BLaER1 treated with 17β-estradiol and CSF1 and Interleukin-3, amounts not matched to agents 10 nM and 100 nM (cell line): ENCODE data around the gene AZIN2.

Source experiments
- H3K27ac ChIP-seq, 11 experiments: shearing (Covaris generic); formaldehyde crosslinking; 2 replicates each; pipeline ENCODE4 v1.8.1; 2022
- H3K27me3 ChIP-seq, 11 experiments: shearing (Covaris generic); formaldehyde crosslinking; 2 replicates each; pipeline ENCODE4 v1.8.1; 2022
- H3K36me3 ChIP-seq, 11 experiments: shearing (Covaris generic); formaldehyde crosslinking; 2 replicates each; pipeline ENCODE4 v1.8.1; 2022
- H3K4me1 ChIP-seq, 10 experiments: shearing (Covaris generic); formaldehyde crosslinking; 2 replicates each; pipeline ENCODE4 v1.8.1; 2022
- H3K4me2 ChIP-seq, 11 experiments: shearing (Covaris generic); formaldehyde crosslinking; 2 replicates each; pipeline ENCODE4 v1.8.1; 2022
- H3K4me3 ChIP-seq, 10 experiments: shearing (Covaris generic); formaldehyde crosslinking; 2 replicates each; pipeline ENCODE4 v1.8.1; 2022
- H3K9ac ChIP-seq, 11 experiments: shearing (Covaris generic); formaldehyde crosslinking; 2 replicates each; pipeline ENCODE4 v1.8.1; 2022
- H3K9me3 ChIP-seq, 11 experiments: shearing (Covaris generic); formaldehyde crosslinking; replicated peaks in 1 of 11; 2 replicates each; pipeline ENCODE4 v1.8.1; 2022
- H4K20me1 ChIP-seq, 11 experiments: shearing (Covaris generic); formaldehyde crosslinking; 2 replicates each; pipeline ENCODE4 v1.8.1; 2022
- Cebpa-rat ChIP-seq, 11 experiments: shearing (Covaris generic); IDR thresholded peaks; 2 replicates each; pipeline ENCODE4 v1.8.1; 2022

Gene AZIN2

DNA sequence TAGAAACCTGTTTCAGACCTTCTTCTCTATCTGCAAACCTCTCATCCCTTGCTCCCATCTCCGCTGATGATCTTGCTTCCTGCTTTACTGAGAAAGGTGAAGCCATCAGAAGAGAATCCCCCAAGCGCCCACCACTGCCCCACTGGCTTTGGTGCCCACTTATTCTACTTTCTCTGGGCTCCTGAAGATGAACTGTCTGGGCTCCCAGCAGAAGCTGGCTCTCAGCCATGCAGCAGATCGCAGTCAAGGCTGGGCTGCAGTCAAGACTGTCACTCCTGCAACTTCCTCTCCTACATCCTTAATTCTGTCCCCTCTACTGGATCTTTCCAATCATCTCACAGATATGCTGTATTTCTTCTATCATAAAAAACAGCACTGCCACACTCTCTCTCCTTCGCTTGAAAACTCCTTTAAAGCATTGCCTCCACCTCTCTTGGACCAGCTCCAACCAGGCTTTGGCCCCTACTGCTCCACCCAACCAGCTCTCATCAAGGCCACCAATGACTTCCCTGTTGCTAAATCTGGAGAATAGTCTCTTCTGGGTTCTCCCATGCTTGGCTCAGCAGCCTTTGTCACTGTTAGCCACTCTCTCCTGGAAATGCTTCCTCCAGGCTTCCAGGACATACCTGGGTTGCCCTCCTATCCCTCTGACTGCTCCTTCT lies 75.1 kb downstream of the AZIN2 start:
- Histone ChIP-seq H3K36me3 (peaks cover 8 to 20% (median 15%) of the 10 kb centered on the region in 11 experiments; a peak in 20 of 22 replicates), H3K27ac (peak overlapping the region in 1 of 11 experiments; percentile 49; a peak in 3 of 22 replicates), H3K4me3 (no peak overlapping the region), H3K27me3 (no peaks in the 10 kb centered on the region), H3K4me1 (peaks cover 34 to 56% (median 55%) of the 10 kb centered on the region in 10 experiments), H3K9ac (no peak overlapping the region; a peak in 1 of 22 replicates), H3K4me2 (peak overlapping the region; percentile 43 to 87 (median 57)), H4K20me1 (peaks cover 0 to 13% (median 0%) of the 10 kb centered on the region in 11 experiments; a peak in 3 of 22 replicates), H3K9me3 (no peaks in the 10 kb centered on the region)
- no peak for TF ChIP-seq Cebpa-rat (IDR thresholded peaks at IDR 0.05)

DNA sequence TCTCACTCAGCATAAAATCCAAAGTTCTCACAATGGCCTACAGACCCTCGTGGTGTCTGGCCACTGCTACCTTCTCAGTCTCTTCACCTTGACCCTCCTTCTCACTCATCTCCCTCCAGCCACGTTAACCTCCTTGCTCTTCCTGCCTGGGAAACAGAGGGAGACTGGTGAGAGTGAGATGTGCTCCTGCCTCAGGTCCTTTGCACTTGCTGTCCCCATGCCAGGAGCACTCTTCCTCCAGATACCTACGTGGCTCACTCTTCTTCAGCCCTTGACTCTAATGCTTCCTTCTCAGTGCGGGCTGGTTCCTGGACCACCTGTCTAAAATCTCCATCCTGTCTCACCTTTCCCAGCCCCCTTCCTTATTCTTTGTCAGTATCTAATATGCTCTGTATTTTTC lies 76.2 kb downstream of the AZIN2 start:
- Histone ChIP-seq H4K20me1 (peaks cover 0 to 13% (median 0%) of the 10 kb centered on the region in 11 experiments; a peak in 2 of 22 replicates), H3K4me2 (no peak overlapping the region), H3K36me3 (peaks cover 8 to 21% (median 15%) of the 10 kb centered on the region in 11 experiments; a peak in 20 of 22 replicates), H3K9ac (no peak overlapping the region), H3K27ac (no peak overlapping the region), H3K9me3 (no peaks in the 10 kb centered on the region), H3K4me3 (no peak overlapping the region), H3K4me1 (peaks cover 23 to 45% (median 44%) of the 10 kb centered on the region in 10 experiments), H3K27me3 (no peaks in the 10 kb centered on the region)
- TF ChIP-seq Cebpa-rat (IDR thresholded peaks at IDR 0.05) = no peak

DNA sequence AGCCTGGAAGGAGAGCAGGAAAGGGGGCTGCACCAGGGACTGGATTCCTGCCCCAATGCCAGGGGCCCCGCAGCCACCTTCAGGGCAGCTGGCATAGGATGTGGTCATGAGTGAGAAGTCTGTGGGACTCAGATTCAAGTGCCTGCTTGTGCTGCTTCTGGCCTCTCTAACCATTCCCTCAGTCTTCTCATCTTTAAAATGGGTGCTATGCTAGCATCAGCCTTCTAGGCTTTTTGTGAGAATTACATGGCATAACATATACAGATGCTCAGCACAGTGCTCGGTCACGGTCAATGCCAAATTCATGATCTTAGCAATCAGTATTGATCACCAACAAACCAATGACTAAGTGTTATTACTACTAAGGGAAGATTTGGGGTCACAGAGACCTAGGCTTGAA lies 77.4 kb downstream of the AZIN2 start:
- H3K4me1 ChIP-seq = peaks cover 14 to 33% (median 32%) of the 10 kb centered on the region in 10 experiments
- TF ChIP-seq Cebpa-rat (IDR thresholded peaks at IDR 0.05) = no peak
- peaks cover 0 to 10% (median 0%) of the 10 kb centered on the region in 11 experiments; a peak in 2 of 22 replicates for H4K20me1 ChIP-seq
- H3K27ac ChIP-seq = no peak overlapping the region
- H3K9ac ChIP-seq = no peak overlapping the region
- peaks cover 8 to 24% (median 15%) of the 10 kb centered on the region in 11 experiments; a peak in 20 of 22 replicates for H3K36me3 ChIP-seq
- no peak overlapping the region for H3K4me2 ChIP-seq
- no peaks in the 10 kb centered on the region for H3K9me3 ChIP-seq
- H3K4me3 ChIP-seq = no peak overlapping the region
- no peaks in the 10 kb centered on the region for H3K27me3 ChIP-seq

DNA sequence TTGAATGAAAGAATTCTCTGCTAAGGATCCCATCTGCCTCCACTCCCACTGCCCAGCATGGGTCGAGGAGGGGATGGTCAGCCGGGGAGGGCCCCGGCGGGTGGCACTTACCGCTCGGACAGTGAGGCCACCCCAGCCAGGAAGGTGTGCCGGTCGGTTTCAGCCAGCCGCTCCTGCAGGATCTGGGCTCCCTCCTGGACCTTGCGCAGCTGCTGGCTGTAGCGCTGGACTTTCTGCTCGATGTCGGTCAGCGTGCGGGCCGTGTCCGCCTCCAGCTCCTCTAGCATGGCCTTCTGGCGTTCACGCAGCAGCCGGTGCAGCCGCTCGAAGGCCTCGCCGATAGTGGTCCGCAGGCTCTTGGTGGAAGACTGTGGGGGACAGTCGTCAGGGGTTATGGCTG lies 78.6 kb downstream of the AZIN2 start:
- no peak overlapping the region for H3K4me3 ChIP-seq
- no peaks in the 10 kb centered on the region for H3K27me3 ChIP-seq
- H4K20me1 ChIP-seq = peaks cover 0 to 8% (median 0%) of the 10 kb centered on the region in 11 experiments; a peak in 2 of 22 replicates
- peaks cover 8 to 34% (median 23%) of the 10 kb centered on the region in 11 experiments; a peak in 20 of 22 replicates for H3K36me3 ChIP-seq
- H3K9me3 ChIP-seq = no peaks in the 10 kb centered on the region
- H3K4me1 ChIP-seq = peaks cover 20 to 31% (median 29%) of the 10 kb centered on the region in 10 experiments
- no peak for TF ChIP-seq Cebpa-rat (IDR thresholded peaks at IDR 0.05)
- H3K27ac ChIP-seq = no peak overlapping the region
- no peak overlapping the region for H3K4me2 ChIP-seq
- H3K9ac ChIP-seq = no peak overlapping the region

DNA sequence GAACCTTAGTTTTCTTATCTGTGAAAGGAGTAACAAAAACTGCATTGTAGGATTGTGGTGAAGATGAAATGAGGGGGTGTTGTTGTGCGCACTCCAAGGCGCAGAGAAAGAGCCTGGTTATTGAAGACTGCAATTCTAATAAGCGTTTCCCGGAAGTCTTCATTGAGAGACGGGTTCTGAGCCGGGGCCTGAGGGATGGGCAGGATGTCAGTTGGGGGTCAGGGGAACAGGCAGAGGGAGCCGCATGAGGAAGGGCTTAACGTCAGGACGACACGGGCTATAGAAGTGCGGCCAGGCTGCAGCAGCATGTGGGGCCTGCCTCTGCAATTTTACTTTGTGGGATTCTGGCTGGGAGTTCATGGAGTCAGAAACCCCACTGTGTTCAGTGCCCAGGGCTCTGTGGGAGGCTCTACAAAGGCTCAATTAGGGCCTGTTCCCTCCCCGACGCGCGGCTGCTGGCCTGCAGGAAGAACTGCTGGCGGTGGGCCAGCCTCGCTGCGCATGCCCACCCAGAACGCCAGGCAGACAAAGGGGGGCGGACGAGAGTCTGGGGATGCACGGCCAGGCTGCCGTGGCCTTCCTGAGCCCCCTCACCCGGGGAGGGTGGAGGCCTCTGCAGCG lies 80.2 kb downstream of the AZIN2 start:
- no peak for TF ChIP-seq Cebpa-rat (IDR thresholded peaks at IDR 0.05)
- Histone ChIP-seq H4K20me1 (peaks cover 0 to 3% (median 0%) of the 10 kb centered on the region in 11 experiments; a peak in 1 of 22 replicates), H3K27ac (no peak overlapping the region), H3K27me3 (no peaks in the 10 kb centered on the region), H3K9me3 (peaks cover 0 to 6% (median 0%) of the 10 kb centered on the region in 11 experiments; a peak in 3 of 22 replicates), H3K4me3 (no peak overlapping the region), H3K9ac (no peak overlapping the region), H3K36me3 (peaks cover 8 to 43% (median 23%) of the 10 kb centered on the region in 11 experiments; a peak in 20 of 22 replicates), H3K4me2 (no peak overlapping the region), H3K4me1 (peaks cover 11 to 17% (median 14%) of the 10 kb centered on the region in 10 experiments)

DNA sequence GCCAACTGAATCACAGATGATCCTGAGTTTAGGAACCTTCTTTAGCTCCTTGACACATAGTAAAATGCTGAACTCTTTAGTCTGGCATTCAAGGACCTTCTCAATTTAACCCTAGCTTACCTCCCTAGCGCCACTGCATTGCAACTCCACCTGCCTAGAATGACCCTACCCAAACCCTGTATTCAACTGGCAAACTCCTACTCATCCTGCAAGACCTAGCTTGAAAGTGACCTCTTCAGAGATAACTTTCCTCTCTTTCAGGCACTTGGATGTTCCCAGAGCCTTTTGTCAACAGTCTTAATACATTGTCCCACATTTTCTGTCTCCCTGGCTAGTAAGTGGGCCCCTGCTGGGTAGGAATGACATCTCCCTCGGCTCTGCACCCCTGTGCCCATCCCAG lies 81.2 kb downstream of the AZIN2 start:
- Histone ChIP-seq H3K27ac (no peak overlapping the region), H3K9me3 (peaks cover 0 to 6% (median 0%) of the 10 kb centered on the region in 11 experiments; a peak in 3 of 22 replicates), H3K4me2 (no peak overlapping the region), H3K36me3 (peaks cover 8 to 46% (median 30%) of the 10 kb centered on the region in 11 experiments; a peak in 20 of 22 replicates), H3K9ac (no peak overlapping the region), H3K27me3 (no peaks in the 10 kb centered on the region), H3K4me3 (no peak overlapping the region), H4K20me1 (no peaks in the 10 kb centered on the region), H3K4me1 (peaks cover 7 to 12% (median 10%) of the 10 kb centered on the region in 10 experiments; a peak in 17 of 20 replicates)
- no peak for TF ChIP-seq Cebpa-rat (IDR thresholded peaks at IDR 0.05)

DNA sequence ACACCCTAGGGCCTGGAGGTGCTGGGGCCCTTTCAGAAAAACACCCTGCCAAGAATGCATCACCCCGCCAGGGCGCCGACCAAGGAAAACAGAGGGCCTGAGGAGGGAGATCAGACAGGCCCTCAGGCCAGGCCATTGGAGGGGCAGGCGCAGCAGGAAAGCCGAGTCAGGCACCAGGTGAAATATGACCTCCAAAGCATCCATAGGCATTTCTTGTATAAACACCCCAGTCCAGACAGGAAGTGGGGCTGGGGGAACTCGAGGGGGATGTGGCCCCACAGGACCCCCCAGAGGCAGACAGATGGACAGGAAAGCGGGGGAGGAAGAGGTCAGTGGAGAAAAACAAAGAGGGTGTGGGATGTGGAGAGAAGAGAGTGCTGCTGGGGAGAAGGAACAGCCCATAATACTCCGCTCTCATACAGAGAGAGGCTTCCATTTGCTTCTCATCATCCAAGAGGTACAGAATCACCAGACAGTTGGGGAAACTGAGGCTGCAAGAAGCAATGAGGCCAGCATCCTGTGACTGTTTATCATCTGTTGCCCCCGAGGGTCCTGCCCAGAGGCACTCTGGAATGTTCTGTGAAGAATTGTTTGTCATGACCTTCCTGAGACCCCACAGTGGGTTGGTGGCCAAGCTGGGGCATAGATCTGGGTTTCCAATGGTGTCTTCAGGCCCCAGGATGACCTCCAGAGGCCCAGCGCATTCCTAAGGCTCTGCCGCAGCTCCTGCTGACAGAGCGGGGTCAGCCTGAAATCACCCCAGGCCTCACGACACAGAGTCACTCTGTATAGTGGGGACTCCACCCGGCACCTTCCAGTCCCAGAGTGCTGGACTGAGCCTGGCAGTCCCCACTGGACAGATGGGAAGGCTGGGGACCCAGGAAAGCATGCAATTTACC lies 82.9 kb downstream of the AZIN2 start:
- Histone ChIP-seq H4K20me1 (peaks cover 0 to 6% (median 0%) of the 10 kb centered on the region in 11 experiments; a peak in 1 of 22 replicates), H3K9ac (no peak overlapping the region; a peak in 1 of 22 replicates)

DNA sequence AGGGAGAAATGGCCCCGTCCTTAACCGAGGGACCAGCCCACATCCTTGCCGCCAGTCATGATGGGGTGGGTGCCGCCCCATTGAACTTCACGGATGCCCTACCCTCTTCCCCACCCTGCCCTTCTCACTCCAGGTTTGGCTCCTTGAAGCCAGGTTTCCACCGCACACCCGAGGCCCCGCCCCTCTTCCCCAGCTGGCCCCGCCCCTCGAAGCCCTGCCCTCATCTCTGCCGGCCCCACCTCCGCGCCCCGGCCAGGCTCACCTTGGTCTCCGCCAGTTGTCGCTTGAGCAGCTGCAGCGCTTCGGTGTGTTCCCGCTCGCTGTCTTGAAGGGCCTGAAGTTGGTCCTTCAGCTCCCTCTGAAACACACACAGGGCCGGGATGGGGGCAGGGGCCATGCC lies 84.3 kb downstream of the AZIN2 start:
- Histone ChIP-seq H3K4me1 (peaks cover 7 to 17% (median 10%) of the 10 kb centered on the region in 10 experiments; a peak in 17 of 20 replicates), H3K36me3 (peaks cover 0 to 44% (median 27%) of the 10 kb centered on the region in 11 experiments; a peak in 14 of 22 replicates), H4K20me1 (peaks cover 0 to 13% (median 0%) of the 10 kb centered on the region in 11 experiments; a peak in 3 of 22 replicates), H3K4me3 (no peak overlapping the region), H3K9ac (no peak overlapping the region), H3K4me2 (no peak overlapping the region), H3K27me3 (no peaks in the 10 kb centered on the region), H3K9me3 (peaks cover 0 to 6% (median 0%) of the 10 kb centered on the region in 11 experiments; a peak in 3 of 22 replicates), H3K27ac (no peak overlapping the region)
- no peak for TF ChIP-seq Cebpa-rat (IDR thresholded peaks at IDR 0.05)

More for the DNA sequence above, 82.9 kb downstream of the AZIN2 start:
- TF ChIP-seq Cebpa-rat (IDR thresholded peaks at IDR 0.05) = no peak
- peaks cover 0 to 52% (median 34%) of the 10 kb centered on the region in 11 experiments; a peak in 16 of 22 replicates for H3K36me3 ChIP-seq
- peak overlapping the region; percentile 10 to 63 (median 41); a peak in 16 of 22 replicates for H3K4me2 ChIP-seq
- H3K4me3 ChIP-seq = no peak overlapping the region
- H3K9me3 ChIP-seq = peaks cover 0 to 6% (median 0%) of the 10 kb centered on the region in 11 experiments; a peak in 3 of 22 replicates
- no peaks in the 10 kb centered on the region for H3K27me3 ChIP-seq
- H3K4me1 ChIP-seq = peaks cover 7 to 12% (median 10%) of the 10 kb centered on the region in 10 experiments; a peak in 17 of 20 replicates
- peak overlapping the region in 3 of 11 experiments; percentile 16 to 18 (median 17); a peak in 3 of 22 replicates for H3K27ac ChIP-seq
